ENCODE data around the gene ZSCAN22.
"Not testable (repeated sequence)": the region's sequence is repeated elsewhere in the genome, so short reads cannot be mapped to it uniquely, and the experiment has no call there.

Gene ZSCAN22

GRCh38 chr19:58326914-58327726, at the start of gene ZSCAN22:
Gene ZSCAN22, plus strand, starts transcription at chr19:58326994. Its CDS starts 7,809 bp downstream, at chr19:58334803.
- DNase-seq (ENCODE audit: low read depth), result peak; percentile 87

DNA sequence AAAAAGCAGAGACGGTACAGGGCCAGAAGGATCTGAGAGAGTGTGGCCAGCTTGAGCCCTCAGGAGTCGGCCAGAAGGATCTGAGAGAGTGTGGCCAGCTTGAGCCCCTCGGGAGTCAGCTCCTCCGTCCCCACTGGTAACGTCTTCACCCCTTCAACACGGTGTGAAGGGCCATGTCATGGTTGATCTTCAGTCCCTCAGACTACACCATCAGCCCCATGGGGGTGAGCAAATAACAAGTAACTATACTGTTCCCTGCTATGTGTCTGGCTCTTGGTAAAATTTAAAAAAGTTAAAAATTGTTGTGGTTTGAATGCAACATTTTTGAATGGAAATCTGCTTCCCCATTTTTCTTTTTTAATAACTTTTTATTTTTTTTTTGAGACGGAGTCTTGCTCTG, 49.6 kb upstream of the ZSCAN22 start:
- no peak for DNase-seq (ENCODE audit: low read depth)

- DNase-seq (ENCODE audit: low read depth), result no peak
Measured at GRCh38 chr19:58277748-58278540, 48.9 kb upstream of the ZSCAN22 start.

- peak; percentile 98 for DNase-seq (ENCODE audit: low read depth)
Measured at GRCh38 chr19:58278541-58279041, 48.2 kb upstream of the ZSCAN22 start, which contains the start of gene ZNF8. Gene ZNF8, plus strand, starts transcription at chr19:58278955. Its CDS starts 127 bp downstream, at chr19:58279082.

DNA sequence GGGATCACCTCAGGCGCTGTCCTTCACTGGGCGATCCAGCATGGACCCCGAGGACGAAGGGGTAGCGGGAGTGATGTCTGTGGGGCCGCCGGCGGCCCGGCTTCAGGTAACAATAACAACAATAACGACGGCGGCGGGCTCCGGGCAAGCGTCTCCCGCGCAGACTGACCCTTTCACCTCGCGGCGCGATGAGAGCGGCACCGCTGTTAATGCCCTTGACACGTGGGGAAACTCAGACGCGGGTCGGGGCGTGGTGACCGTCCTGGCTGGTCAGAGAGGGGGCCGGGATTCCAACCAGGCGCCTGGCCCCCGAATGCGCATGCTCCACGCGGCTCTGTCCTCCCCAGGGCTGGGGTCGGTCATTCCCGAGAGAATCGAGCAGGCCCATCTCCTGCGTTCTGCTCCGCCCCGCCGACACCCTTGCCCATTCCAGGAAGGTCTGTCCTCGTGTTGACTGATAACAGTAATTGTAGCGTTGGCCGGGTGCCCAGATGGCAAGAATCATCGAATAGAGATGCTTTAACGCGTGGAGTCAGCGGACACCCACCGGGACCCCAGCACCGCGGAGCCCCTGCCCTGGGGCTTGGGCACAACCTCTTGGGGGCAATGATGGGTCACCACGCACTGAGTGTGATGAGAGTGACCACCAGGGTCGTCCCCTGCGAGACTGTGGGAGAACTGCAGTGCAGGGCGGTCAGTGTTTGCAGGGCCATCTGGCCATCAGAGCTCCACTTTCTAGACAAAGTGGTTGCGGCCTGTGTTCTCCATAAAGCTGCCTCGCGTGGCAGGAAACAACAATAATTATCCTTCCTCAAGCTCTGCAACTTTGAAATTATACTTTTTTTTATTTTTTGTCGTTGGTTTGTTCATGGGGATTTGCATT, 47.5 kb upstream of the ZSCAN22 start:
- DNase-seq (ENCODE audit: low read depth), result peak; percentile 35

DNA sequence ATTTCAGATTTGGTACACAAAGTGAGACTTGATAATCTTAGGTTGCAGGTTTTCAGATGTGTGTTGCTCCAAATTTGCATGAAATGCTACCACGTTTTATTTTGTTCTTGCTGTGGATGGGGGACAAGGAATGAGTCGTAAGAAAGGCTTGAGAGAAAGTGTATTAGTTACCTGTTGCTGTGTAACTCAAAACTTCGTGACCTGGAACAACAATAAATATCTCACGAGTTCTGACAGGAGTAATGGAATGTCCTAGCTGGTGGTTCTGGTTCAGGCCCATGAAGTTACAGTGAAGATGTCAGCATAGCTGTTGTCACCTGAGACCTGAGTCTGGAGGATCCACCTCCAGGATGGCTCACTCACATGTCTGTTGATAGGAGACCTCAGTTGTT, 46.9 kb upstream of the ZSCAN22 start:
- no peak for DNase-seq (ENCODE audit: low read depth)

- no peak for DNase-seq (ENCODE audit: low read depth)
Measured at GRCh38 chr19:58284199-58284598, 42.6 kb upstream of the ZSCAN22 start.

- DNase-seq (ENCODE audit: low read depth), result no peak
Measured at GRCh38 chr19:58291943-58292342, 34.9 kb upstream of the ZSCAN22 start.

GRCh38 chr19:58294743-58295374, 31.9 kb upstream of the ZSCAN22 start:
- DNase-seq (ENCODE audit: low read depth), result no peak

DNA sequence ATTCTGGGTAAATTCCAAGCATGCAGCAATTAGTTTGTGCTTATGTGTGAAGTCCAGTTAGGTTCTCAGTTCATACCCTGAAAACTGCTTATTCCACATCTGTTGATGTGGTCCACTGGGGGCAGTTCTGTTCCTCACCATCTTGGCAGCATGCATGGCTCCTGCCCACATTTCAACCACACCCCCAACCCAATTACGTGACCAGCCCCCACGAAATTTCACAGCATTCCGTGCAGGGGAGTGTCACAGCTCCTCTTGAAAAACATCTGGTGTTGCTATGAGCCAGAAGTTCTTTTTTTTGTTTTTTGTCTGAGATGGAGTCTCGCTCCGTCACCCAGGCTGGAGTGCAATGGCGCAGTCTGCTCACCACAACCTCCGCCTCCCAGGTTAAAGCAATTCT, 30.7 kb upstream of the ZSCAN22 start:
- DNase-seq (ENCODE audit: low read depth), result no peak

DNA sequence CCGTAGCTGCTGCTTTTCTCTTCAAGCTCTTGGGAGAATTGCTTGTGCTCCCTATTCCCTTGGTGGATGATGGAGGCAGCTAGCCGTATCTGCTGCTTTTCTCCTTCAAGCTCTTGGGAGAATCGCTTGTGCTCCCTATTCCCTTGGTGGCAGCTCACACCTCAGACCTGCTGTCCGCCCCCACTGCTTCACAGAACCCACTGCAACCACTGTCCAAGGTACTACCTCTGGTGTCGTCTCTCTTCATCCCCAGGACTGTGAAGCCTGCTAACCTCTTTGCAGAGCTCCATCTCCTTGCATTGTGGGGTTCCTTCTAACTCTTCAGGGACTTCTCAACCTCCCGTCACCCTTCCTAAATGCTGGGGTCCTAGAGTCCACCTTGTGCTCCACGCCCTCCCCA, 26.2 kb upstream of the ZSCAN22 start:
- DNase-seq (ENCODE audit: low read depth), result no peak

DNA sequence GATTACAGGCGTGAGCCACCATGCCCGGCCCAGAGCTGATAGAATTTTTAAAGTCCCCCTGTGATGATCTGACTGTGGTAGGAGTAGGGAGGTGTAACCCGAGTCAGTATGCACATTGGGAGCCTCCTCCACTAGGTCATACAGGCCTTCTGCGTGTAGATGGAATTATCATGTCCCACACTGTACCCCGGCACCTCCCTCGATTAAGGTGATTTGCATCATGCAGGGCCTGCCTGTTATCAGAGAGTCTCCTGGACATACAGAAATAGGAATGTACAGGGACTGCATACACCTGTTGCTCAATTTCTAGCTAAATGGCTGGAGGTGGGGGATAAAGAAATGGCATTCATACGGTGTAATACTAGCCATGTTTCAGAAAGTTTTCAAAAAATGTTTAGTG, 22.5 kb upstream of the ZSCAN22 start:
- no peak for DNase-seq (ENCODE audit: low read depth)

- no peak for DNase-seq (ENCODE audit: low read depth)
Measured at GRCh38 chr19:58304748-58305064, 22.1 kb upstream of the ZSCAN22 start.

GRCh38 chr19:58305065-58305931, 21.5 kb upstream of the ZSCAN22 start, which contains the start of gene ERVK3-1:
Gene ERVK3-1, plus strand, starts transcription at chr19:58305377. Its CDS starts 6,792 bp downstream, at chr19:58312169.
- DNase-seq (ENCODE audit: low read depth), result peak; percentile 92

GRCh38 chr19:58305932-58306323, 20.9 kb upstream of the ZSCAN22 start:
- no peak for DNase-seq (ENCODE audit: low read depth)

GRCh38 chr19:58307736-58308135, 19.1 kb upstream of the ZSCAN22 start:
- no peak for DNase-seq (ENCODE audit: low read depth)

DNA sequence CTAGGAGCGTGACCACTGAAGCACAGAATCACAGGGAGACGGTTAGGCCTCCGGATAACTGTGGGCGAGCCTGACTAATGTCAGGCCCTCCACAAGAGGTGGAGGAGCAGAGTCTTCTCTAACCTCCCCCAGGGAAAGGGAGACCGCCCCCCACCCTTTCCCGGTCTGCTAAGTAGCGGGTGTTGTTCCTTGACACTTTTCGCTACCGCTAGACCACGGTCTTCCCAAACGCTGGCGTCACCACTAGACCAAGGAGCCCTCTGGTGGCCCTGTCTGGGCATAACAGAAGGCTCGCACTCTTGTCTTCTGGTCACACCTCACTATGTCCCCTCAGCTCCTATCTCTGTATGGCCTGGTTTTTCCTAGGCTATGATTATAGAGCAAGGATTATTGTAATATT, 16.1 kb upstream of the ZSCAN22 start:
- DNase-seq (ENCODE audit: low read depth), result not testable (repeated sequence)

DNA sequence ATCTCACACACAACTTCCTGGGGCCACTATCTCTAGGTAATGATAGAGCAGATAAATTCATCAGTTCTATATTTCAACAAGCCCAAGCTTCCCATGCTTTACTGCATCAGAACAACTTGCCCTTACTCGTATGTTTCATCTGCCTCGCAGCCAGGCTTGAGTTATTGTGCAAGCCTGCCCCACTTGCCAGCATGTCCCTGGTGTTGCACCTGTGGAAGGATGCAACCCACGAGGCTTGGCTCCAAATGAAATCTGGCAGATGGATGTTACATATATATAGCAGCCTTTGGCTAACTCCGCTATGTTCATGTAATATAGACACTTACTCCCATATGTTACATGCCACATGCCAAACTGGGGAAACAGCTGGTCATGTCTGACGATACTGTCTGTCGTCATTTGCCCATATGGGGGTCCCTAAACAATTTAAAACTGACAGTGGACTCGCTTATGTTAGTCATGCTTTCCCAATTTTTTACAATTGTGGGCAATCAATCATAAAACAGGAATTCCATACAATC, 15.4 kb upstream of the ZSCAN22 start:
- DNase-seq (ENCODE audit: low read depth), result no peak

DNA sequence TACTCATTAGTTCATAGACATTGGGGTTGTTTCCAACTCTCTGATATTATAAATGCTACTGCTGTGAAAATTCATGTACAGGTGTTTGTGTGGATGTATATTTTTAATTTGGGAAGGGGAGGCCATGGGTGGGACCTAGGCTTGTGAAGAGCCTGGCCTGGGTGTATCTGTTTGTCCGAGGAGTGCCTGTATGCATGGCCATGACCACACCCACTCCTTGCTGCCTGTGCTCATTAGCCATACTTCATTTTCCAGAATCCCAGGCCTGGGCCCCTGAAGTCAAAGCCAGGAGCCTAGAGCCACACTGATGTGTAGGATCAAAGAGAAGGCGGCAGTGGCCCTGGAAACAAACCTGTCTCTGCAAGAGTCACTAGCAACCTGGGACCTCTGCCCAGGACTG, 11.2 kb upstream of the ZSCAN22 start:
- no peak for DNase-seq (ENCODE audit: low read depth)

- no peak for DNase-seq (ENCODE audit: low read depth)
Measured at GRCh38 chr19:58317476-58318072, 9.2 kb upstream of the ZSCAN22 start.
